GM12878 (cell line): ENCODE measurements around the gene SLC24A3. TPM values are rescaled to one million over a fixed set of nuclear protein-coding genes. Genes with fewer than 3 reads are reported as not detected.

ENCODE experiments used
- ATAC-seq: fragments of 200-7000 bp; cut with Tn5 transposase; 3 replicates; pipeline ENCODE4 v1.9.1; 2020; ENCODE audit warnings: mild to moderate bottlenecking, moderate library complexity
- BruUV-seq: library from RNA; stranded (reverse); fragments of 400-500 nt; replicated peaks from 2 replicates; lab custom pipeline; 2021; lab: Mats Ljungman, UMichigan
- CTCF ChIA-PET: fragments of 300-600 bp; sonication (Branson Sonifier 250); formaldehyde crosslinking; extraction: SDS; loops from one replicate; lab custom pipeline; 2021; ENCODE audit warnings: inconsistent platforms; lab: Yijun Ruan, JAX
- POLR2A ChIA-PET: fragments of 350-600 bp; formaldehyde crosslinking; extraction: SDS; loops from one replicate; lab custom pipeline; 2021; ENCODE audit warnings: inconsistent platforms; lab: Charles Lee
- RAD21 ChIA-PET: fragments of 300-600 bp; sonication (Branson Sonifier 250); formaldehyde crosslinking; loops from one replicate; lab custom pipeline; 2023; ENCODE audit warnings: antibody characterized with exemption; ENCODE audit not compliant: unreplicated experiment; lab: Charles Lee
- SMC1A ChIA-PET: fragments of 300-600 bp; sonication (Branson Sonifier 250); formaldehyde crosslinking; loops from one replicate; lab custom pipeline; 2023; ENCODE audit not compliant: unreplicated experiment, uncharacterized antibody; lab: Charles Lee
- DNase-seq: peaks from one replicate; pipeline ENCODE4 v3.0.0-alpha.2; 2011; ENCODE audit warnings: low read depth, low spot score
- FAIRE-seq: peaks from 3 replicates; lab custom pipeline; 2011; peaks lifted over from hg19 to GRCh38; lab: Jason Lieb, UNC
- H2AFZ ChIP-seq: 2 replicates; pipeline ENCODE4 v1.6.0; 2011; ENCODE audit warnings: low read depth, low read length, control low read depth; ENCODE audit not compliant: control insufficient read depth
- H3K27ac ChIP-seq: 2 replicates; pipeline ENCODE4 v1.5.1; 2011; ENCODE audit warnings: control low read depth; ENCODE audit not compliant: control insufficient read depth, insufficient read depth
- H3K27me3 ChIP-seq, 2 experiments: replicated peaks in 1 of 2; 2 replicates each; pipeline versions ENCODE4 v1.6.0 to v1.6.1; 2011; ENCODE audit warnings: low read length in 1 of 2; ENCODE audit not compliant: control insufficient read depth in 2 of 2, insufficient read depth in 2 of 2
- H3K36me3 ChIP-seq, 2 experiments: 2 replicates each; pipeline ENCODE4 v1.5.1; 2011; ENCODE audit warnings: low read length in 1 of 2; ENCODE audit not compliant: control insufficient read depth in 2 of 2, insufficient read depth in 2 of 2
- H3K4me1 ChIP-seq: 2 replicates; pipeline ENCODE4 v1.6.1; 2011; ENCODE audit warnings: mild to moderate bottlenecking, low read length, moderate library complexity, mixed read lengths; ENCODE audit not compliant: control insufficient read depth, insufficient read depth
- H3K4me2 ChIP-seq: 2 replicates; pipeline ENCODE4 v1.6.0; 2011; ENCODE audit warnings: control low read depth; ENCODE audit not compliant: control insufficient read depth, insufficient read depth
- H3K4me3 ChIP-seq: fragments of 200-600 bp; sonication (generic); 2 replicates; pipeline ENCODE4 v1.5.1; 2016
- H3K79me2 ChIP-seq: 2 replicates; pipeline ENCODE4 v1.6.0; 2011; ENCODE audit warnings: low read length; ENCODE audit not compliant: control insufficient read depth, insufficient read depth
- H3K9ac ChIP-seq: 2 replicates; pipeline ENCODE4 v1.8.0; 2011; ENCODE audit warnings: low read length, control low read depth, mixed read lengths; ENCODE audit not compliant: control insufficient read depth, insufficient read depth
- H3K9me3 ChIP-seq: replicated peaks from 3 replicates; pipeline ENCODE4 v1.5.1; 2011; ENCODE audit warnings: mild to moderate bottlenecking, low read length; ENCODE audit not compliant: control insufficient read depth, insufficient read depth
- H4K20me1 ChIP-seq: 2 replicates; pipeline ENCODE4 v1.6.0; 2011; ENCODE audit not compliant: control insufficient read depth, insufficient read depth
- ASH2L ChIP-seq: fragments of 300-600, 200-600 bp; sonication (generic); IDR thresholded peaks from 2 replicates; pipeline ENCODE4 v1.6.1; 2017; ENCODE audit warnings: low read depth, mild to moderate bottlenecking, borderline replicate concordance
- CBX3 ChIP-seq: fragments of 200-600 bp; sonication (generic); IDR thresholded peaks from 2 replicates; pipeline ENCODE4 v1.6.1; 2016; ENCODE audit warnings: low read depth, borderline replicate concordance
- CREB1 ChIP-seq: IDR thresholded peaks from 2 replicates; pipeline ENCODE4 v1.6.1; 2012; ENCODE audit warnings: low read depth, mild to moderate bottlenecking, inconsistent platforms
- CTCF ChIP-seq, 3 experiments: IDR thresholded peaks in 2 of 3; conservative IDR thresholded peaks in 1 of 3; 2 replicates each; pipeline ENCODE4 v1.5.1; 2011; ENCODE audit warnings: low read depth in 3 of 3, low read length in 3 of 3, mild to moderate bottlenecking in 3 of 3, control low read depth in 2 of 3, moderate library complexity in 2 of 3, inconsistent platforms in 1 of 3, mixed read lengths in 1 of 3; ENCODE audit not compliant: control insufficient read depth in 2 of 3, insufficient read depth in 1 of 3; ENCODE audit errors: extremely low read depth in 1 of 3
- HDAC6 ChIP-seq: fragments of 200-600 bp; sonication (generic); IDR thresholded peaks from one replicate; pipeline ENCODE4 v1.8.0; 2017; ENCODE audit warnings: antibody characterized with exemption; ENCODE audit not compliant: unreplicated experiment
- IKZF2 ChIP-seq, 2 experiments: fragments of 450-650 bp; IDR thresholded peaks; 2 replicates each; pipeline ENCODE4 v1.6.1; 2017; ENCODE audit warnings: mild to moderate bottlenecking in 2 of 2, moderate library complexity in 2 of 2
- JUND ChIP-seq: IDR thresholded peaks from 2 replicates; pipeline ENCODE4 v1.6.1; 2012; ENCODE audit warnings: low read depth, mild to moderate bottlenecking, low read length, improper control_type of control experiment, moderate library complexity
- PAX5 ChIP-seq: IDR thresholded peaks from 2 replicates; pipeline ENCODE4 v1.6.1; 2011; ENCODE audit warnings: low read depth, low read length, borderline replicate concordance
- PAX8 ChIP-seq: fragments of 450-650 bp; IDR thresholded peaks from 2 replicates; pipeline ENCODE4 v1.6.1; 2017; ENCODE audit warnings: mild to moderate bottlenecking, moderate library complexity
- RBBP5 ChIP-seq: fragments of 200-600 bp; sonication (generic); conservative IDR thresholded peaks from 2 replicates; pipeline ENCODE4 v1.6.1; 2016
- SKIL ChIP-seq: fragments of 450-650 bp; IDR thresholded peaks from 2 replicates; pipeline ENCODE4 v1.6.1; 2017; ENCODE audit warnings: mild to moderate bottlenecking, low read depth, inconsistent platforms; ENCODE audit not compliant: poor library complexity, severe bottlenecking
- USF2 ChIP-seq: IDR thresholded peaks from 2 replicates; pipeline ENCODE4 v1.6.1; 2011; ENCODE audit warnings: low read depth, low read length, improper control_type of control experiment, borderline replicate concordance
- ZSCAN29 ChIP-seq: fragments of 450-650 bp; IDR thresholded peaks from 2 replicates; pipeline ENCODE4 v1.6.1; 2017; ENCODE audit warnings: mild to moderate bottlenecking, moderate library complexity
- ZZZ3 ChIP-seq: IDR thresholded peaks from 2 replicates; pipeline ENCODE4 v1.6.1; 2011; ENCODE audit warnings: low read depth; ENCODE audit not compliant: control insufficient read depth, insufficient read length
- WGBS: methylation state at CpG from one replicate; pipeline ENCODE4 v1.1.6; 2016; ENCODE audit warnings: low lambda C conversion rate; ENCODE audit not compliant: insufficient replicate concordance, insufficient coverage; ENCODE audit errors: missing lambda C conversion rate; 5-methylcytosine and 5-hydroxymethylcytosine counted together
- in situ Hi-C: fragments of 300-500 bp; cut with MboI; formaldehyde crosslinking; loops from 9 replicates; pipeline ENCODE4 v1.14.3; 2018; ENCODE audit warnings: mixed read lengths
- intact Hi-C: fragments of 100-400 bp; cut with micrococcal nuclease; formaldehyde crosslinking; loops from one replicate; pipeline ENCODE4 v1.14.2; 2022; ENCODE audit not compliant: unreplicated experiment
- polyA plus RNA-seq, 11 experiments: library from polyadenylated mRNA; depleted of rRNA in 4 of 11; unstranded in 6 of 11; stranded (reverse) in 5 of 11; fragments of >200 nt; fragmentation: Nextera tagmentation in 4 of 11; fragmentation: Illumina TruSeq in 1 of 11; extraction: Ambion mirVana in 4 of 11; extraction: Trizol in 1 of 11; gene quantifications; 1 replicate in 1 of 11; 2 replicates in 10 of 11; pipeline versions ENCODE4 v1.2.1 to v1.2.3, GENCODE V29; 2011 to 2016; ENCODE audit warnings: inconsistent platforms in 2 of 11, missing spikeins in 2 of 11, low read depth in 1 of 11
- total RNA-seq, 4 experiments: library from RNA; depleted of rRNA in 3 of 4; stranded (reverse); fragments of >200 nt in 3 of 4; fragmentation: Illumina TruSeq in 1 of 4; extraction: Trizol in 1 of 4; gene quantifications; 2 replicates each; pipeline versions ENCODE4 v1.2.1 to v1.2.3, GENCODE V29; 2013 to 2021
- TF ChIP-seq, protein P1 (sequence below): fragments of 450-650 bp; IDR thresholded peaks from 2 replicates; pipeline ENCODE4 v1.6.1; 2017; ENCODE audit warnings: mild to moderate bottlenecking

Gene SLC24A3
- total and polyA plus RNA-seq, 10 of the 15 experiments (the other 5 are each of a cell fraction or from before 2014, with no cell fraction given), result 0.04 TPM; not detected in 9

DNA sequence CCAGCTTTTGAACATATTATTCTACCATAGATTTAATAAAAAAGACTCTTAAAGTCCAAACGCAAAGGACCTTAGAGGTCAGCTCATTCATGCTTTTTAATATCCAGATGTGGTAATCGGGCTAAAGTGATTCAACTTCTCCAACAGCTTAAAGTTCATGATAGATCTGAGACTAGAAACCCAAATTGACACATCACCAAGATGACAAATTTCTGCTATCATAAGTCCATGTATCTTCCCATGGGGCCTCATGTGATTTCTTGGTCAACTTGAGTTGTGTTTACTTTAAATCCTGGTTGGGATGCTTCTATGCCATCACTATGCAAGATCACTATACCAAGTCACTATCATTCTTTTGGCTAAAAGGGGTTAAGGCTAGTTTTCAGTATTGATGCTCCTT is 56.0 kb downstream of the SLC24A3 start:
- CTCF ChIA-PET, result no interaction called here
- no peak overlapping the region for H3K4me3 ChIP-seq
- no peak for TF ChIP-seq PAX8
- TF ChIP-seq, protein P1, sequence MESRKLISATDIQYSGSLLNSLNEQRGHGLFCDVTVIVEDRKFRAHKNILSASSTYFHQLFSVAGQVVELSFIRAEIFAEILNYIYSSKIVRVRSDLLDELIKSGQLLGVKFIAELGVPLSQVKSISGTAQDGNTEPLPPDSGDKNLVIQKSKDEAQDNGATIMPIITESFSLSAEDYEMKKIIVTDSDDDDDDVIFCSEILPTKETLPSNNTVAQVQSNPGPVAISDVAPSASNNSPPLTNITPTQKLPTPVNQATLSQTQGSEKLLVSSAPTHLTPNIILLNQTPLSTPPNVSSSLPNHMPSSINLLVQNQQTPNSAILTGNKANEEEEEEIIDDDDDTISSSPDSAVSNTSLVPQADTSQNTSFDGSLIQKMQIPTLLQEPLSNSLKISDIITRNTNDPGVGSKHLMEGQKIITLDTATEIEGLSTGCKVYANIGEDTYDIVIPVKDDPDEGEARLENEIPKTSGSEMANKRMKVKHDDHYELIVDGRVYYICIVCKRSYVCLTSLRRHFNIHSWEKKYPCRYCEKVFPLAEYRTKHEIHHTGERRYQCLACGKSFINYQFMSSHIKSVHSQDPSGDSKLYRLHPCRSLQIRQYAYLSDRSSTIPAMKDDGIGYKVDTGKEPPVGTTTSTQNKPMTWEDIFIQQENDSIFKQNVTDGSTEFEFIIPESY, result no peak
- TF ChIP-seq SKIL, result no peak
- TF ChIP-seq ZSCAN29, result no peak
- no peak for TF ChIP-seq RBBP5
- no peak for TF ChIP-seq USF2
- TF ChIP-seq ZZZ3, result no peak
- no peak for TF ChIP-seq IKZF2 (IDR thresholded peaks at IDR 0.05)
- TF ChIP-seq ASH2L, result no peak
- no peak for TF ChIP-seq JUND
- no peak for TF ChIP-seq CBX3
- no peak for TF ChIP-seq HDAC6
- no peak for TF ChIP-seq CTCF (IDR thresholded peaks at IDR 0.05 in 2 of 3, conservative IDR thresholded peaks at IDR 0.05 in 1 of 3; ENCODE audit: control insufficient read depth in 2 of 3, extremely low read depth in 1 of 3, insufficient read depth in 1 of 3, low read depth in 3 of 3, low read length in 3 of 3)
- no peak for TF ChIP-seq CREB1
- no peak for TF ChIP-seq PAX5
- TF ChIP-seq, all 136 proteins: peak for 0
- no peaks in the 10 kb centered on the region for H4K20me1 ChIP-seq
- no peak overlapping the region for H3K9ac ChIP-seq
- DNase-seq, result no peak
- SMC1A ChIA-PET, result no interaction called here
- FAIRE-seq, result no peak
- ATAC-seq, result no peak
- H2AFZ ChIP-seq, result no peak overlapping the region
- BruUV-seq, result no TSS peak
- RAD21 ChIA-PET, result no interaction called here
- no peaks in the 10 kb centered on the region for H3K79me2 ChIP-seq
- POLR2A ChIA-PET, result no interaction called here
- no peaks in the 10 kb centered on the region for H3K36me3 ChIP-seq
- no peak overlapping the region for H3K27ac ChIP-seq
- in situ Hi-C loops (no loop called here), intact Hi-C loops (no loop called here)
- H3K27me3 ChIP-seq, result 0 out of 4 replicates have a peak, but pooled peaks cover 0 to 1% of the 10 kb centered on the region in 2 experiments
- H3K4me2 ChIP-seq, result no peak overlapping the region
- WGBS, result 62% methylated on average over 2 of the region's 2 CpGs
- H3K9me3 ChIP-seq, result no peaks in the 10 kb centered on the region
- H3K4me1 ChIP-seq, result peaks cover 1% of the 10 kb centered on the region; the same call in 1 of the 2 replicates
